Neural cell (in vitro differentiated cells): ENCODE results near the gene PLEKHG3. TPM values are rescaled to one million over a fixed set of nuclear protein-coding genes. Genes with fewer than 3 reads are reported as not detected.

ENCODE experiments used
- H2AFZ ChIP-seq: fragments of 200-600, 300-800 bp; sonication (generic), shearing (Covaris generic); 2 replicates; pipeline ENCODE4 v1.6.0; 2014; ENCODE audit warnings: low read depth, mild to moderate bottlenecking, antibody characterized with exemption, low read length, moderate library complexity
- H3F3A ChIP-seq: fragments of 200-600 bp; shearing (Covaris generic); 2 replicates; pipeline ENCODE4 v1.6.1; 2016; ENCODE audit warnings: mild to moderate bottlenecking, moderate library complexity, mixed read lengths, antibody characterized with exemption, low read length; ENCODE audit not compliant: insufficient read depth, poor library complexity, severe bottlenecking
- H3K27ac ChIP-seq: fragments of 200-600, 300-800 bp; sonication (generic), shearing (Covaris generic); 2 replicates; pipeline ENCODE4 v1.5.1; 2014; ENCODE audit warnings: mild to moderate bottlenecking, low read length, moderate library complexity
- H3K27me3 ChIP-seq: fragments of 300-800, 200-600 bp; sonication (generic), shearing (Covaris generic); 2 replicates; pipeline ENCODE4 v1.6.0; 2014; ENCODE audit warnings: mild to moderate bottlenecking, low read depth, low read length, moderate library complexity; ENCODE audit not compliant: insufficient read depth
- H3K36me3 ChIP-seq: fragments of 300-800, 200-600 bp; sonication (generic), shearing (Covaris generic); 2 replicates; pipeline ENCODE4 v1.5.1; 2014; ENCODE audit warnings: mild to moderate bottlenecking, antibody characterized with exemption, low read length, moderate library complexity; ENCODE audit not compliant: insufficient read depth
- H3K4me2 ChIP-seq: fragments of 300-800, 200-600 bp; sonication (generic), shearing (Covaris generic); 2 replicates; pipeline ENCODE4 v1.6.0; 2014; ENCODE audit warnings: mild to moderate bottlenecking, low read length
- H3K4me3 ChIP-seq: fragments of 300-800, 200-600 bp; sonication (generic), shearing (Covaris generic); 2 replicates; pipeline ENCODE4 v1.5.1; 2014; ENCODE audit warnings: mild to moderate bottlenecking, low read length, moderate library complexity
- H3K79me2 ChIP-seq: fragments of 200-600 bp; shearing (Covaris generic); replicated peaks from 2 replicates; pipeline ENCODE4 v1.6.0; 2014; ENCODE audit warnings: mild to moderate bottlenecking, low read length, moderate library complexity; ENCODE audit not compliant: insufficient read depth
- H3K9ac ChIP-seq: fragments of 300-800, 200-600 bp; sonication (generic), shearing (Covaris generic); 2 replicates; pipeline ENCODE4 v1.6.1; 2016; ENCODE audit warnings: mild to moderate bottlenecking, low read length, mixed read lengths
- H3K9me2 ChIP-seq: fragments of 200-600 bp; shearing (Covaris generic); 2 replicates; pipeline ENCODE4 v1.6.1; 2016; ENCODE audit warnings: mild to moderate bottlenecking, low read length, mixed read lengths; ENCODE audit not compliant: insufficient read depth
- H3K9me3 ChIP-seq: fragments of 200-600, 300-800 bp; sonication (generic), shearing (Covaris generic); 2 replicates; pipeline ENCODE4 v1.6.1; 2016; ENCODE audit warnings: mild to moderate bottlenecking, mixed run types, low read length, moderate library complexity, mixed read lengths
- H4K20me1 ChIP-seq: fragments of 200-600 bp; shearing (Covaris generic); 2 replicates; pipeline ENCODE4 v1.6.1; 2016; ENCODE audit warnings: mild to moderate bottlenecking, mixed run types; ENCODE audit not compliant: insufficient read depth
- EP300 ChIP-seq: fragments of 450-650 bp; conservative IDR thresholded peaks from 2 replicates; pipeline ENCODE4 v1.6.1; 2014; ENCODE audit warnings: antibody characterized with exemption, mild to moderate bottlenecking, moderate library complexity; ENCODE audit not compliant: poor library complexity, severe bottlenecking
- EZH2 ChIP-seq: fragments of 200-600, 300-800 bp; shearing (Covaris generic), sonication (generic); IDR thresholded peaks from 2 replicates; pipeline ENCODE4 v1.6.1; 2014; ENCODE audit warnings: antibody characterized with exemption, low read length, borderline replicate concordance, mild to moderate bottlenecking; ENCODE audit not compliant: insufficient read depth, poor library complexity, severe bottlenecking
- MXI1 ChIP-seq: fragments of 450-650 bp; conservative IDR thresholded peaks from 2 replicates; pipeline ENCODE4 v1.6.1; 2014; ENCODE audit warnings: antibody characterized with exemption, mild to moderate bottlenecking; ENCODE audit not compliant: poor library complexity, severe bottlenecking
- POLR2AphosphoS5 ChIP-seq: IDR thresholded peaks from 2 replicates; pipeline ENCODE4 v1.6.1; 2012
- RAD21 ChIP-seq: fragments of 450-650 bp; conservative IDR thresholded peaks from 2 replicates; pipeline ENCODE4 v1.6.1; 2014; ENCODE audit warnings: antibody characterized with exemption, mild to moderate bottlenecking, moderate library complexity
- REST ChIP-seq: IDR thresholded peaks from 2 replicates; pipeline ENCODE4 v1.6.1; 2012; ENCODE audit warnings: borderline replicate concordance
- SMC3 ChIP-seq: fragments of 450-650 bp; conservative IDR thresholded peaks from 2 replicates; pipeline ENCODE4 v1.6.1; 2014; ENCODE audit warnings: antibody characterized with exemption, mild to moderate bottlenecking, moderate library complexity; ENCODE audit not compliant: poor library complexity
- TAF1 ChIP-seq: IDR thresholded peaks from 2 replicates; pipeline ENCODE4 v1.6.1; 2012; ENCODE audit warnings: low read depth
- polyA plus RNA-seq: library from polyadenylated mRNA; depleted of rRNA; stranded (reverse); fragments of >200 nt; gene quantifications from 2 replicates; pipeline ENCODE4 v1.2.3, GENCODE V29; 2014
- TF ChIP-seq, protein P1 (sequence below): fragments of 450-650 bp; IDR thresholded peaks from 2 replicates; pipeline ENCODE4 v1.5.1; 2014; ENCODE audit warnings: antibody characterized with exemption, mild to moderate bottlenecking, moderate library complexity; ENCODE audit not compliant: poor library complexity, severe bottlenecking

The PLEKHG3 gene
- polyA plus RNA-seq, 1 donor from 2014 or later = 15.8 TPM

DNA sequence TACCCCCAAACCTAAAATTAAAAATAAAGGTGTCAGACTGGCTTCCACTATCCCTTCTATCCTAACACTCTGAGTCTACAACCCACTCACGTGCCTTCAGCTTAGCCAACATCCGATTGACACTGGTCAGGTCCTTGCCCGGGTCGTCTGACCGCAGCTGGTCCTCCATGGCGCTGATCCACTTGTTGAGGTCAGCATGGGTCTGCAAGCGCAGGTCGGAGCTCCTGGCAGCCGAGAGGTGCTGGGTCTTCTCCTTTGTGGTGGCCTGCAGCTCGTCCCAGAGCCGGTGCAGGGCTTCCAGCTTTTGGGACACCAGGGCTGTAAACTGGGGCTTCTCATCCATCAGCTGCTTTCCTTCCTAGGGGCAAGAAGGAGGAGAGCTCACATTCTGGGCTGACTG lies 78.0 kb downstream of the PLEKHG3 start:
- TF ChIP-seq, protein P1, sequence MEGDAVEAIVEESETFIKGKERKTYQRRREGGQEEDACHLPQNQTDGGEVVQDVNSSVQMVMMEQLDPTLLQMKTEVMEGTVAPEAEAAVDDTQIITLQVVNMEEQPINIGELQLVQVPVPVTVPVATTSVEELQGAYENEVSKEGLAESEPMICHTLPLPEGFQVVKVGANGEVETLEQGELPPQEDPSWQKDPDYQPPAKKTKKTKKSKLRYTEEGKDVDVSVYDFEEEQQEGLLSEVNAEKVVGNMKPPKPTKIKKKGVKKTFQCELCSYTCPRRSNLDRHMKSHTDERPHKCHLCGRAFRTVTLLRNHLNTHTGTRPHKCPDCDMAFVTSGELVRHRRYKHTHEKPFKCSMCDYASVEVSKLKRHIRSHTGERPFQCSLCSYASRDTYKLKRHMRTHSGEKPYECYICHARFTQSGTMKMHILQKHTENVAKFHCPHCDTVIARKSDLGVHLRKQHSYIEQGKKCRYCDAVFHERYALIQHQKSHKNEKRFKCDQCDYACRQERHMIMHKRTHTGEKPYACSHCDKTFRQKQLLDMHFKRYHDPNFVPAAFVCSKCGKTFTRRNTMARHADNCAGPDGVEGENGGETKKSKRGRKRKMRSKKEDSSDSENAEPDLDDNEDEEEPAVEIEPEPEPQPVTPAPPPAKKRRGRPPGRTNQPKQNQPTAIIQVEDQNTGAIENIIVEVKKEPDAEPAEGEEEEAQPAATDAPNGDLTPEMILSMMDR = no peak
- TF ChIP-seq POLR2AphosphoS5 (no peak), REST (no peak), MXI1 (no peak), SMC3 (no peak), TAF1 (no peak), RAD21 (no peak), EZH2 (no peak), EP300 (no peak)
- no peaks in the 10 kb centered on the region for H3K9me2 ChIP-seq

GRCh38 chr14:64784006-64784405 lies 79.8 kb downstream of the PLEKHG3 start:
- H3K79me2 ChIP-seq = no peaks in the 10 kb centered on the region
- H3K4me3 ChIP-seq = no peak overlapping the region
- no peak overlapping the region for H3K4me2 ChIP-seq
- H3K9me2 ChIP-seq = no peaks in the 10 kb centered on the region
- no peak overlapping the region for H3K27ac ChIP-seq
- TF ChIP-seq EP300 (no peak), TAF1 (no peak), POLR2AphosphoS5 (no peak), SMC3 (no peak), MXI1 (no peak), EZH2 (no peak), RAD21 (no peak), REST (no peak)
- TF ChIP-seq, protein P1 = no peak
- no peaks in the 10 kb centered on the region for H3K27me3 ChIP-seq
- no peak overlapping the region for H2AFZ ChIP-seq
- no peaks in the 10 kb centered on the region for H3K9me3 ChIP-seq
- H3K9ac ChIP-seq = no peak overlapping the region
- H3F3A ChIP-seq = no peaks in the 10 kb centered on the region
- no peaks in the 10 kb centered on the region for H4K20me1 ChIP-seq
- H3K36me3 ChIP-seq = no peaks in the 10 kb centered on the region

More for the DNA sequence above, 78.0 kb downstream of the PLEKHG3 start:
- Histone ChIP-seq H3K4me2 (no peak overlapping the region), H3K79me2 (no peaks in the 10 kb centered on the region), H3K9me3 (no peaks in the 10 kb centered on the region), H3K4me3 (no peak overlapping the region), H2AFZ (no peak overlapping the region), H3F3A (no peaks in the 10 kb centered on the region), H3K27me3 (no peaks in the 10 kb centered on the region), H3K27ac (no peak overlapping the region), H4K20me1 (no peaks in the 10 kb centered on the region), H3K9ac (no peak overlapping the region), H3K36me3 (no peaks in the 10 kb centered on the region)
